Caco-2 (cell line): ENCODE results near the gene DDO. TPM values are rescaled to one million over a fixed set of nuclear protein-coding genes. Genes with fewer than 3 reads are reported as not detected.

Experiments used
- BruUV-seq: library from RNA; stranded (reverse); fragments of 400-500 nt; replicated peaks from 2 replicates; lab custom pipeline; 2021; lab: Mats Ljungman, UMichigan
- CTCF ChIA-PET: fragments of 300-600 bp; sonication (Branson Sonifier 250); formaldehyde crosslinking; loops from one replicate; lab custom pipeline; 2022; ENCODE audit warnings: antibody characterized with exemption; lab: Charles Lee
- POLR2A ChIA-PET: fragments of 300-600 bp; sonication (Branson Sonifier 250); formaldehyde crosslinking; loops from one replicate; lab custom pipeline; 2022; ENCODE audit warnings: antibody characterized with exemption; lab: Charles Lee
- DNase-seq, 2 experiments: peaks; one replicate each; pipeline versions ENCODE4 v3.0.0 to v3.0.0-alpha.2; 2020 to 2022
- H3K27me3 ChIP-seq: replicated peaks from 2 replicates; pipeline ENCODE4 v1.6.0; 2011; ENCODE audit warnings: low read length; ENCODE audit not compliant: control insufficient read depth, insufficient read depth
- H3K36me3 ChIP-seq: 2 replicates; pipeline ENCODE4 v1.5.1; 2011; ENCODE audit warnings: low read length; ENCODE audit not compliant: control insufficient read depth, insufficient read depth
- H3K4me1 ChIP-seq: fragments of 250-450 bp; sonication (Bioruptor Pico); 2 replicates; pipeline ENCODE4 v1.5.1; 2020; ENCODE audit warnings: mild to moderate bottlenecking
- H3K4me3 ChIP-seq: 2 replicates; pipeline ENCODE4 v1.5.1; 2011; ENCODE audit warnings: low read depth, mild to moderate bottlenecking, control low read depth, low read length
- H3K9me3 ChIP-seq: fragments of 250-450 bp; sonication (Bioruptor Pico); 2 replicates; pipeline ENCODE4 v1.5.1; 2020; ENCODE audit warnings: mild to moderate bottlenecking, moderate library complexity
- H3K27ac Mint-ChIP-seq: one replicate; pipeline ENCODE4 v1.8.0; 2022; ENCODE audit warnings: mixed read lengths; ENCODE audit not compliant: unreplicated experiment
- H3K27me3 Mint-ChIP-seq: one replicate; pipeline ENCODE4 v1.8.0; 2022; ENCODE audit warnings: mixed read lengths; ENCODE audit not compliant: insufficient read depth, unreplicated experiment
- H3K36me3 Mint-ChIP-seq: one replicate; pipeline ENCODE4 v1.8.0; 2022; ENCODE audit warnings: mild to moderate bottlenecking, mixed read lengths; ENCODE audit not compliant: insufficient read depth, unreplicated experiment
- H3K4me1 Mint-ChIP-seq: one replicate; pipeline ENCODE4 v1.8.0; 2022; ENCODE audit warnings: low read depth, mixed read lengths; ENCODE audit not compliant: unreplicated experiment
- H3K4me3 Mint-ChIP-seq: one replicate; pipeline ENCODE4 v1.8.0; 2022; ENCODE audit warnings: mild to moderate bottlenecking, moderate library complexity, mixed read lengths; ENCODE audit not compliant: unreplicated experiment
- H3K9me3 Mint-ChIP-seq: one replicate; pipeline ENCODE4 v1.8.0; 2022; ENCODE audit warnings: mixed read lengths; ENCODE audit not compliant: unreplicated experiment
- CTCF ChIP-seq, 2 experiments: fragments of 200-600 bp in 1 of 2; IDR thresholded peaks; 1 replicate in 1 of 2; 2 replicates in 1 of 2; pipeline versions ENCODE4 v1.5.1 to v1.8.0; 2011 to 2022; ENCODE audit warnings: antibody characterized with exemption in 1 of 2, control low read depth in 1 of 2, inconsistent platforms in 1 of 2, low read depth in 1 of 2, low read length in 1 of 2, mild to moderate bottlenecking in 1 of 2, moderate library complexity in 1 of 2; ENCODE audit not compliant: insufficient read depth in 1 of 2, severe bottlenecking in 1 of 2, unreplicated experiment in 1 of 2
- intact Hi-C: fragments of 100-400 bp; cut with micrococcal nuclease; formaldehyde crosslinking; loops from one replicate; pipeline ENCODE4 v1.10.0; 2022; ENCODE audit not compliant: unreplicated experiment
- total RNA-seq: library from RNA; stranded (reverse); gene quantifications from 2 replicates; pipeline ENCODE4 v1.2.3, GENCODE V29; 2022

The DDO gene
- total RNA-seq, 1 experiment from 2014 or later, result not detected

GRCh38 chr6:110366256-110366655 lies 49.1 kb downstream of the DDO start:
- Mint-ChIP-seq H3K27me3 (peaks cover 19% of the 10 kb centered on the region), H3K4me1 (peaks cover 6% of the 10 kb centered on the region), H3K4me3 (no peak overlapping the region), H3K36me3 (no peaks in the 10 kb centered on the region), H3K27ac (no peak overlapping the region), H3K9me3 (peaks cover 13% of the 10 kb centered on the region)
- H3K4me3 ChIP-seq, result no peak overlapping the region
- no peaks in the 10 kb centered on the region for H3K27me3 ChIP-seq
- BruUV-seq, result no TSS peak
- POLR2A ChIA-PET, result no interaction called here
- no peaks in the 10 kb centered on the region; the same call in 1 of the 2 replicates for H3K9me3 ChIP-seq
- CTCF ChIA-PET, result no interaction called here
- no peaks in the 10 kb centered on the region for H3K4me1 ChIP-seq
- intact Hi-C loops, result no loop called here
- DNase-seq, result no peak
- no peaks in the 10 kb centered on the region for H3K36me3 ChIP-seq
- no peak for TF ChIP-seq CTCF (IDR thresholded peaks at IDR 0.05; ENCODE audit: insufficient read depth in 1 of 2, low read depth in 1 of 2, low read length in 1 of 2, severe bottlenecking in 1 of 2, unreplicated experiment in 1 of 2)

GRCh38 chr6:110364364-110365105 lies 50.8 kb downstream of the DDO start:
- 0 out of 2 replicates have a peak, but pooled peaks cover 4% of the 10 kb centered on the region for H3K4me1 ChIP-seq
- TF ChIP-seq CTCF (IDR thresholded peaks at IDR 0.05; ENCODE audit: insufficient read depth in 1 of 2, low read depth in 1 of 2, low read length in 1 of 2, severe bottlenecking in 1 of 2, unreplicated experiment in 1 of 2), result no peak
- H3K27me3 ChIP-seq, result no peaks in the 10 kb centered on the region
- H3K4me3 ChIP-seq, result no peak overlapping the region
- H3K36me3 ChIP-seq, result no peaks in the 10 kb centered on the region
- Mint-ChIP-seq H3K9me3 (peaks cover 18% of the 10 kb centered on the region), H3K27ac (no peak overlapping the region), H3K36me3 (no peaks in the 10 kb centered on the region), H3K4me1 (peaks cover 6% of the 10 kb centered on the region), H3K27me3 (peaks cover 14% of the 10 kb centered on the region), H3K4me3 (no peak overlapping the region)
- ChIA-PET POLR2A (no interaction called here), CTCF (interaction anchor here (0.6 kb wide), 1 partner anchor 186 kb away, joined by 3 read pairs; no protein-coding TSS in a partner anchor)
- no TSS peak for BruUV-seq
- no peaks in the 10 kb centered on the region; the same call in 1 of the 2 replicates for H3K9me3 ChIP-seq
- intact Hi-C loops, result no loop called here
- DNase-seq, result no peak

GRCh38 chr6:110363748-110364147 lies 51.6 kb downstream of the DDO start:
- ChIA-PET CTCF (no interaction called here), POLR2A (no interaction called here)
- no peaks in the 10 kb centered on the region for H3K27me3 ChIP-seq
- Mint-ChIP-seq H3K9me3 (peaks cover 18% of the 10 kb centered on the region), H3K36me3 (no peaks in the 10 kb centered on the region), H3K4me3 (no peak overlapping the region), H3K27ac (no peak overlapping the region), H3K4me1 (peaks cover 6% of the 10 kb centered on the region), H3K27me3 (peaks cover 11% of the 10 kb centered on the region)
- no peaks in the 10 kb centered on the region for H3K36me3 ChIP-seq
- DNase-seq, result no peak
- BruUV-seq, result no TSS peak
- intact Hi-C loops, result no loop called here
- no peaks in the 10 kb centered on the region; the same call in 1 of the 2 replicates for H3K9me3 ChIP-seq
- 0 out of 2 replicates have a peak, but pooled peaks cover 4% of the 10 kb centered on the region for H3K4me1 ChIP-seq
- no peak overlapping the region for H3K4me3 ChIP-seq
- no peak for TF ChIP-seq CTCF (IDR thresholded peaks at IDR 0.05; ENCODE audit: insufficient read depth in 1 of 2, low read depth in 1 of 2, low read length in 1 of 2, severe bottlenecking in 1 of 2, unreplicated experiment in 1 of 2)
